NCI-H187 (cell line): ENCODE results near the gene POU3F4.

ENCODE experiments used
- DNase-seq, 2 experiments: peaks; one replicate each; lab custom pipeline; 2025; lab: John Stamatoyannopoulos, UW

Gene POU3F4

GRCh38 chrX:83508006-83508405 lies at the start of gene POU3F4:
POU3F4 (plus strand) TSS chrX:83508290; CDS start chrX:83508325, 35 bp downstream.
- no peak for DNase-seq

DNA sequence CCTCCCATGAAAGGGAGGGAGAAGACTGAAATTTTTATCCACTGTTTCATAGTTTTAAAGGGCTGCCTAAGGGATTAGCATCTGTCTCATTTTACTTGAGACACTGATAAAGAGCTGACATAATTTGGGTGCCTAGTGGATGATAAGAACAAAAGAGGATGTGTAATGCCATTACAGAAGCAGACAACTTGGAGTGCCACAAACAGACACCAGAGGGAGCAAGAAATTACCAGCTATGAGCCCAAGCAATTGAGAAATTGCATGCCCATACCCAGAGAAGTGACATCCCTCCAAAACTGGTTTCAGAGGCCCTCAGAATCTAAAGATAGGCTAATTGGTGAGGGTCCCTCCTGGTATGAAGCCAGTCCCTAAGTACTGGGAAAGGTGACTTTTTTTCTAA lies 38.5 kb upstream of the POU3F4 start:
- no peak for DNase-seq

- no peak for DNase-seq
Measured at GRCh38 chrX:83495898-83496297, 12.2 kb upstream of the POU3F4 start.

- DNase-seq, result no peak
Measured at GRCh38 chrX:83501003-83501402, 7.1 kb upstream of the POU3F4 start.

DNA sequence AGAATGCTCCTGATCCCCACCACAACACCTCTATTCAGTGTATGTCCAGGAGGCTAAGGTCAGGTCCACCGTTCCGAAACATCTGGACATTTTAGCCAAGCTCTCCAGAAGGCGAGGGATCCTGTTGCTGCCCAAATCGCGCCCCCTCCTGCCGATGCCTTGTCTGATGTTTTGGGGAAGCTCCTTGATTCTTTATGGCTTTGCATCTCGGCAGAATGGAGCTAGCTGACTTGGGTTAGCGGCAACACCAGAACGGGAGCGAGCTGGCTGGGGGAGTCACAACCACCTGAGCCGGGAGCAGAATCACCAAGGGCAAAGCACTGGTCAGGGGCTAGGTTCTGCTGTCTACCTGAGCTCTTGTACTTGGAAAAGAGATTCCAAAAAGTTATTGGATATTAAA lies 6.6 kb upstream of the POU3F4 start:
- no peak for DNase-seq

GRCh38 chrX:83504721-83505479 lies 3.2 kb upstream of the POU3F4 start:
- no peak for DNase-seq

DNA sequence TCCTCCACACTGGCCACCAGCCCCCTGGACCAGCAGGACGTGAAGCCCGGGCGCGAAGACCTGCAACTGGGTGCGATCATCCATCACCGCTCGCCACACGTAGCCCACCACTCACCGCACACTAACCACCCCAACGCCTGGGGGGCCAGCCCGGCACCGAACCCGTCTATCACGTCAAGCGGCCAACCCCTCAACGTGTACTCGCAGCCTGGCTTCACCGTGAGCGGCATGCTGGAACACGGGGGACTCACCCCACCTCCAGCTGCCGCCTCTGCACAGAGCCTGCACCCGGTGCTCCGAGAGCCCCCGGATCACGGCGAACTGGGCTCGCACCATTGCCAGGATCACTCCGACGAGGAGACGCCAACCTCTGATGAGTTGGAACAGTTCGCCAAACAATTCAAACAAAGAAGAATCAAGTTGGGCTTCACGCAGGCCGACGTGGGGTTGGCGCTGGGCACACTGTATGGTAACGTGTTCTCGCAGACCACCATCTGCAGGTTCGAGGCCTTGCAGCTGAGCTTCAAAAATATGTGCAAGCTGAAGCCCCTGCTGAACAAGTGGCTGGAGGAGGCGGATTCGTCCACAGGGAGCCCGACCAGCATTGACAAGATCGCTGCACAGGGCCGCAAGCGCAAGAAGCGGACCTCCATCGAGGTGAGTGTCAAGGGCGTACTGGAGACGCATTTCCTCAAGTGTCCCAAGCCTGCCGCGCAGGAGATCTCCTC lies 600 bp downstream of the POU3F4 start:
- no peak for DNase-seq

DNA sequence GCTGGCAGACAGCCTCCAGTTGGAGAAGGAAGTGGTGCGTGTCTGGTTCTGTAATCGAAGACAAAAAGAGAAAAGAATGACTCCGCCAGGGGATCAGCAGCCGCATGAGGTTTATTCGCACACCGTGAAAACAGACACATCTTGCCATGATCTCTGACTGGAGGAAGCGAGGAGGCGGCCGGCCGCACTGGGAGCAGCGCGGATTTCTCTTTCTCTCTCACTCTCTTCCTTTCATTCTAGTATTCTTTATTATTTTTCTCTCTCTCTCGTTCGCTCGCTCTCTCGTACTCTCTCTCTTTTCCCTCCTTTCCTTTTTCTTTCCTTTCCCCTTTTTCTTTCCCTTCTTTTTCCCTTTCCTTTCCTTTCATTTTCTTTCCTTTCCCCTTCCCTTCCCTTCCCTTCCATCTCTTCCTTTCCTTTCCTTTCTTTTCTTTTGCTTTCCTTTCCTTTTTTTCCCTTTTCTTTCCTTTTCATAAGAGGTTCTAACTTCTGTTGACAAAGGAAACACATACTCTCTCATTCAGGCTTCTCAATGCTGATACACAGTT lies 1.2 kb downstream of the POU3F4 start:
- DNase-seq, result no peak

- DNase-seq, result no peak
Measured at GRCh38 chrX:83510510-83511062, 2.5 kb downstream of the POU3F4 start.

- DNase-seq, result no peak
Measured at GRCh38 chrX:83511208-83511607, 3.1 kb downstream of the POU3F4 start.

- no peak for DNase-seq
Measured at GRCh38 chrX:83512111-83512510, 4.0 kb downstream of the POU3F4 start.

DNA sequence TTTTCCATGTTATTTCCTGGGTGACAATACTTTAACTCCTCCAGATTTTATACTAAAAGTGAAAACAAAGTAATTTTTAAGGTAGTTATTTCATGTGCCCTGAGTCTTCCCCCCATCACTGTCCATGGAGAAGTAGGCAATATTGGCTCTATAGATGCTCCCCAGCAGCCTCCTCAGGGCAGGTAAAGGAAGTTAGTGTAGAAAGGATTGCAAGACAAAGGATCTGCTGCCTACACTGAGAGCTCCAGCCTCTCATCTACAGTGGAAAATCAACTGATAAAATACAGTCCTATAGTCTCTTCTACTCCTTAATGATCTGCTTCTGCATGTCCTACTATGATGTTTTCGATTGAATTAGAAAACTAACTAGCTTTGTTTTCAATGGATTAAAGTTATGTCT lies 8.5 kb downstream of the POU3F4 start:
- DNase-seq, result no peak

DNA sequence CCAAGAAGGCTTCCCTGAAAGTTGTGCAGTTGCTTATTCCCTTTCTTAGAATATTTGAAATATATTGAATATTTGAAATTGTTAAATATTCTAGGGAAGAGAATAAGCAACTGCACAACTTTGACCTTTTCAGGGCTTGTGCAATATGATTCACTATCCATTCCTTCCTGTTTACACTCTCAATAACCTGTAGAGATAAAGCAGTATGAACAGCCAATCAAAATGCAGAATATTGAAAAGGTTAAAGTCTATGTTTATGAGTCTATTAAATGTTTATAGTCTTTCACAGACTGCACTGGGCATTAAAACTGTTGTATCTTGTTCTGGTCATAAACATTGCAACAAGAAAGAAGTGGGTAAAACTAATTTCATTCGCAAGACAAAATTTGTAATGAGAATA lies 13.8 kb downstream of the POU3F4 start:
- no peak for DNase-seq

DNA sequence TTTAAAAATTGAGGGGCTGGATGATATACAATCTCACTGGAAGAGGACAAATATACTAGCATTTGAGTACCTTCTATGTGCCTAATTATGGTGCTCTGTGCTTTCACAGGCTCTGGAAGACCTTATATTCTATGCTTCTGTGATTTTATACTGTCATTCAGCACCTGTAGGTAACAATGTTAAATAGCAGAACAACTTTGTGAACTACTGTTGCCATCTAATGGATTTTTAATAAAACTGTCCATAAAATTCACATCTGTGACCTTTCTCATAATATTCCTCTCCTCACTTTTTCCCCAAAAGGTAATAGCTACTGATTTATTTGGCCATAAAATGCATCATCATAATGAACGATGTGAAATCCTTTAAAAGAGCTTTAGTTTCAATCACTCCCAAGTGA lies 21.9 kb downstream of the POU3F4 start:
- no peak for DNase-seq

- no peak for DNase-seq
Measured at GRCh38 chrX:83535417-83536196, 27.5 kb downstream of the POU3F4 start.
